K562 (cell line): ENCODE data around the gene CCDC174. TPM values are rescaled to one million over a fixed set of nuclear protein-coding genes. Genes with fewer than 3 reads are reported as not detected.

Experiments
- ATAC-seq: fragments of 200-7000 bp; cut with Tn5 transposase; 3 replicates; pipeline ENCODE4 v1.9.1; 2020; ENCODE audit warnings: moderate library complexity
- BruUV-seq: library from RNA; stranded (reverse); fragments of 400-500 nt; replicated peaks from 2 replicates; lab custom pipeline; 2021; lab: Mats Ljungman, UMichigan
- CTCF ChIA-PET: fragments of 300-600 bp; formaldehyde crosslinking; extraction: SDS; loops from one replicate; lab custom pipeline; 2021; ENCODE audit warnings: low intra/inter-chr PET ratio; lab: Yijun Ruan, JAX
- POLR2A ChIA-PET: fragments of 300-600, 350-650 bp; sonication (Branson Sonifier 250); formaldehyde crosslinking; extraction: SDS; loops from one replicate; lab custom pipeline; 2021; ENCODE audit warnings: antibody characterized with exemption, inconsistent platforms; lab: Yijun Ruan, JAX
- DNase-seq, 4 experiments: peaks; one replicate each; pipeline versions ENCODE4 v3.0.0 to v3.0.0-alpha.2; 2011 to 2018; ENCODE audit warnings: low spot score in 3 of 4, mixed read lengths in 3 of 4; ENCODE audit errors: extremely low read depth in 1 of 4
- FAIRE-seq: peaks from 2 replicates; lab custom pipeline; 2011; peaks lifted over from hg19 to GRCh38; lab: Jason Lieb, UNC
- H2AFZ ChIP-seq: 2 replicates; pipeline ENCODE4 v1.6.0; 2011; ENCODE audit warnings: low read depth, low read length, control low read depth, inconsistent platforms
- H3K27ac ChIP-seq: fragments of 200-600 bp; 3 replicates; pipeline ENCODE4 v1.8.0; 2011; ENCODE audit warnings: low read depth, mild to moderate bottlenecking, control low read depth, inconsistent platforms, low read length, moderate library complexity, mixed read lengths; ENCODE audit errors: extremely low read depth
- H3K27me3 ChIP-seq, 2 experiments: fragments of 300-600 bp in 1 of 2; 2 replicates in 1 of 2; 3 replicates in 1 of 2; pipeline versions ENCODE4 v1.6.0 to v1.8.0; 2011; ENCODE audit warnings: inconsistent platforms in 2 of 2, low read length in 2 of 2, mild to moderate bottlenecking in 1 of 2, mixed read lengths in 1 of 2, moderate library complexity in 1 of 2; ENCODE audit not compliant: control insufficient read depth in 2 of 2, insufficient read depth in 2 of 2
- H3K36me3 ChIP-seq: fragments of 300-600 bp; 3 replicates; pipeline ENCODE4 v1.8.0; 2011; ENCODE audit warnings: mild to moderate bottlenecking, low read length, inconsistent platforms; ENCODE audit not compliant: control insufficient read depth, insufficient read depth
- H3K4me1 ChIP-seq, 2 experiments: fragments of 200-600 bp in 1 of 2; replicated peaks in 1 of 2; 2 replicates in 1 of 2; 3 replicates in 1 of 2; pipeline versions ENCODE4 v1.5.1 to v1.8.0; 2011; ENCODE audit warnings: inconsistent platforms in 2 of 2, low read length in 2 of 2, mild to moderate bottlenecking in 1 of 2, mixed read lengths in 1 of 2, moderate library complexity in 1 of 2; ENCODE audit not compliant: control insufficient read depth in 2 of 2, insufficient read depth in 2 of 2
- H3K4me2 ChIP-seq: 2 replicates; pipeline ENCODE4 v1.6.1; 2011; ENCODE audit warnings: low read length, control low read depth, inconsistent platforms, mixed read lengths; ENCODE audit not compliant: insufficient read depth
- H3K4me3 ChIP-seq: fragments of 200-600 bp; sonication (generic), shearing (Covaris generic); 2 replicates; pipeline ENCODE4 v1.5.1; 2016; ENCODE audit warnings: control low read depth, inconsistent platforms
- H3K79me2 ChIP-seq: fragments of 200-600 bp; 3 replicates; pipeline ENCODE4 v1.8.0; 2011; ENCODE audit warnings: low read length, inconsistent platforms; ENCODE audit not compliant: control insufficient read depth, insufficient read depth
- H3K9ac ChIP-seq, 2 experiments: 2 replicates each; pipeline versions ENCODE4 v1.6.0 to v1.6.1; 2011; ENCODE audit warnings: low read depth in 2 of 2, low read length in 2 of 2, control low read depth in 1 of 2, inconsistent platforms in 1 of 2, mild to moderate bottlenecking in 1 of 2, mixed read lengths in 1 of 2; ENCODE audit not compliant: insufficient read depth in 1 of 2
- H3K9me1 ChIP-seq: one replicate; pipeline ENCODE4 v1.6.0; 2011; ENCODE audit warnings: inconsistent platforms, mild to moderate bottlenecking, low read length, moderate library complexity; ENCODE audit not compliant: control insufficient read depth, insufficient read depth
- H3K9me3 ChIP-seq: replicated peaks from 2 replicates; pipeline ENCODE4 v1.5.1; 2011; ENCODE audit warnings: low read depth, low read length, inconsistent platforms; ENCODE audit not compliant: control insufficient read depth, insufficient read depth
- H4K20me1 ChIP-seq: replicated peaks from 2 replicates; pipeline ENCODE4 v1.6.1; 2011; ENCODE audit warnings: low read length, inconsistent platforms, mixed read lengths; ENCODE audit not compliant: control insufficient read depth, insufficient read depth
- ATF7 ChIP-seq: fragments of 450-650 bp; IDR thresholded peaks from 2 replicates; pipeline ENCODE4 v1.7.1; 2014; ENCODE audit warnings: mild to moderate bottlenecking, moderate library complexity
- CBX8 ChIP-seq: fragments of 200-600 bp; sonication (generic); IDR thresholded peaks from 2 replicates; pipeline ENCODE4 v1.6.1; 2012; ENCODE audit warnings: borderline replicate concordance, mixed run types, low read depth, mild to moderate bottlenecking, moderate library complexity, mixed read lengths, low read length, control low read depth, inconsistent platforms; ENCODE audit not compliant: poor library complexity, severe bottlenecking; ENCODE audit errors: extremely low read depth
- CREB1 ChIP-seq, 2 experiments: sonication (generic) in 1 of 2; formaldehyde crosslinking in 1 of 2; IDR thresholded peaks; 2 replicates each; pipeline versions ENCODE4 v1.6.1 to v1.8.0; 2012 to 2022; ENCODE audit warnings: inconsistent platforms in 1 of 2, mild to moderate bottlenecking in 1 of 2, missing genetic modification reagents in 1 of 2, moderate library complexity in 1 of 2
- FOXJ3 ChIP-seq: sonication (generic); formaldehyde crosslinking; IDR thresholded peaks from 2 replicates; pipeline ENCODE4 v1.4.0; 2020; ENCODE audit warnings: mild to moderate bottlenecking, missing genetic modification reagents
- FOXK1 ChIP-seq: sonication (generic); formaldehyde crosslinking; IDR thresholded peaks from 2 replicates; pipeline ENCODE4 v1.8.0; 2022; ENCODE audit warnings: missing genetic modification reagents, mild to moderate bottlenecking, borderline replicate concordance
- NR2C2 ChIP-seq, 2 experiments: fragments of 200-800 bp in 1 of 2; sonication (Bioruptor generic) in 1 of 2; sonication (generic) in 1 of 2; formaldehyde crosslinking in 1 of 2; IDR thresholded peaks; 2 replicates each; pipeline versions ENCODE4 v1.6.1 to v1.8.0; 2016 to 2022; ENCODE audit warnings: mild to moderate bottlenecking in 1 of 2, missing compliant biosample characterization in 1 of 2, missing genetic modification characterization in 1 of 2, missing genetic modification reagents in 1 of 2
- PPARD ChIP-seq: fragments of 250-450 bp; sonication (Bioruptor Pico); IDR thresholded peaks from 2 replicates; pipeline ENCODE4 v1.8.0; 2022; ENCODE audit warnings: inconsistent platforms, mild to moderate bottlenecking, moderate library complexity
- SIRT6 ChIP-seq: IDR thresholded peaks from one replicate; pipeline ENCODE4 v1.6.1; 2012; ENCODE audit warnings: low read depth, mild to moderate bottlenecking, control low read depth, inconsistent platforms, low read length, moderate library complexity
- SLC30A9 ChIP-seq: fragments of 250-450 bp; sonication (Bioruptor Pico); IDR thresholded peaks from 2 replicates; pipeline ENCODE4 v1.8.0; 2022; ENCODE audit warnings: mild to moderate bottlenecking, moderate library complexity
- SMARCC2 ChIP-seq: fragments of 450-650 bp; IDR thresholded peaks from 2 replicates; pipeline ENCODE4 v1.6.1; 2017; ENCODE audit warnings: antibody characterized with exemption, moderate library complexity, mild to moderate bottlenecking, low read depth
- ZNF239 ChIP-seq: fragments of 250-450 bp; sonication (Bioruptor Pico); IDR thresholded peaks from 2 replicates; pipeline ENCODE4 v1.4.0; 2020; ENCODE audit warnings: mild to moderate bottlenecking
- ZNF311 ChIP-seq: fragments of 250-450 bp; sonication (Bioruptor Pico); IDR thresholded peaks from 2 replicates; pipeline ENCODE4 v1.4.0; 2020; ENCODE audit warnings: mild to moderate bottlenecking, moderate library complexity
- ZNF586 ChIP-seq: fragments of 450-650 bp; formaldehyde crosslinking; conservative IDR thresholded peaks from 2 replicates; pipeline ENCODE4 v1.4.0; 2020; ENCODE audit warnings: mild to moderate bottlenecking, moderate library complexity
- ZNF780A ChIP-seq: fragments of 250-450 bp; sonication (Bioruptor Pico); IDR thresholded peaks from 2 replicates; pipeline ENCODE4 v1.5.0; 2021; ENCODE audit warnings: mild to moderate bottlenecking
- ZNF79 ChIP-seq: fragments of 250-450 bp; sonication (Bioruptor Pico); IDR thresholded peaks from 2 replicates; pipeline ENCODE4 v1.4.0; 2020; ENCODE audit warnings: low read depth, mild to moderate bottlenecking, moderate library complexity
- in situ Hi-C: fragments of 300-500 bp; cut with MboI; formaldehyde crosslinking; loops from 4 replicates; pipeline ENCODE4 v1.15.0; 2018; ENCODE audit warnings: inconsistent platforms, mixed read lengths
- intact Hi-C: fragments of 100-400 bp; cut with micrococcal nuclease; formaldehyde crosslinking; loops from 2 replicates; pipeline ENCODE4 v1.14.2; 2022
- polyA plus RNA-seq, 8 experiments: library from polyadenylated mRNA; depleted of rRNA in 4 of 8; stranded (reverse) in 5 of 8; unstranded in 3 of 8; fragments of >200 nt; fragmentation: Nextera tagmentation in 2 of 8; fragmentation: Illumina TruSeq in 1 of 8; extraction: Ambion mirVana in 2 of 8; extraction: Trizol in 1 of 8; gene quantifications; 2 replicates each; pipeline versions ENCODE4 v1.2.1 to v1.2.3, GENCODE V29; 2011 to 2014; ENCODE audit warnings: inconsistent platforms in 1 of 8, missing spikeins in 1 of 8
- total RNA-seq, 7 experiments: library from RNA; depleted of rRNA in 6 of 7; stranded (reverse); fragments of >200 nt in 6 of 7; fragmentation: Illumina TruSeq in 2 of 7; extraction: Trizol in 2 of 7; gene quantifications; 2 replicates each; pipeline versions ENCODE4 v1.2.1 to v1.2.3, GENCODE V29; 2011 to 2021; ENCODE audit warnings: low replicate concordance in 1 of 7
- TF ChIP-seq, protein P1 (sequence below): sonication (generic); formaldehyde crosslinking; IDR thresholded peaks from 2 replicates; pipeline ENCODE4 v1.9.0; 2022; ENCODE audit warnings: mild to moderate bottlenecking, missing genetic modification reagents
- TF ChIP-seq, protein P2 (sequence below): fragments of 250-450 bp; sonication (Bioruptor Pico); IDR thresholded peaks from 2 replicates; pipeline ENCODE4 v1.4.0; 2020; ENCODE audit warnings: borderline replicate concordance
- TF ChIP-seq, protein P3 (sequence below): fragments of 250-450 bp; sonication (Bioruptor Pico); IDR thresholded peaks from 2 replicates; pipeline ENCODE4 v1.5.0; 2021; ENCODE audit warnings: mild to moderate bottlenecking, borderline replicate concordance

Gene CCDC174
- total and polyA plus RNA-seq, 9 of the 15 experiments (the other 6 are each of a cell fraction or from before 2014, with no cell fraction given): 7.4 to 41.0 (median 28.5) TPM

DNA sequence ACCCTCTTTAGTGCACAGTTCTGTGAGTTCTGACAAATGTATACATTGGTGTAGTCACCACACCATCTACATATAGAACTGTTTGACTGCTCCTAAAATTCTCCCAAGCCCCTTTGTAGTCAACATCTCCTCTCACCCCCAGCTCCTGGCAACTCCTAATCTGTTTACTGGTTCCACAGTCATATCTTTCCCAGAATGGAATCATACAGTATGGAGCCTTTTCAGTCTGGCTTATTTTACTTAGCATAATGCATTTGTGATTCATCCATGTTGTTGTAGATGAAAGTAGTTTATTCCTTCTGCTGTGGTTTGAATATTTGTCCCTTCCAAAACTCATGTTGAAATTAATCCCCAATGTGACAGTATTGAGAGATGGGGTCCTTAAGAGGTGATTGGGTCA lies 41.6 kb upstream of the CCDC174 start:
- Histone ChIP-seq H3K4me3 (no peak overlapping the region), H3K9me3 (no peaks in the 10 kb centered on the region), H4K20me1 (no peaks in the 10 kb centered on the region), H3K4me2 (no peak overlapping the region), H3K9me1 (no peaks in the 10 kb centered on the region), H3K79me2 (no peaks in the 10 kb centered on the region), H3K4me1 (no peaks in the 10 kb centered on the region), H3K27me3 (peaks cover 5 to 26% of the 10 kb centered on the region in 2 experiments; a peak in 4 of 5 replicates), H3K27ac (no peak overlapping the region), H3K9ac (no peak overlapping the region), H3K36me3 (no peaks in the 10 kb centered on the region), H2AFZ (no peak overlapping the region)
- FAIRE-seq: no peak
- ChIA-PET POLR2A (interaction anchor here (0.8 to 1.1 kb wide), 4 partner anchors 8 to 179 kb away, joined by 3 read pairs; no protein-coding TSS in a partner anchor), CTCF (no interaction called here)
- in situ Hi-C loops: no loop called here
- no TSS peak for BruUV-seq
- intact Hi-C loops: no loop called here
- DNase-seq: no peak
- ATAC-seq: no peak
- TF ChIP-seq ZNF311 (CRISPR knock-in tag): no peak
- no peak for TF ChIP-seq SMARCC2
- no peak for TF ChIP-seq SIRT6
- no peak for TF ChIP-seq ZNF239 (CRISPR knock-in tag)
- TF ChIP-seq, protein P1, sequence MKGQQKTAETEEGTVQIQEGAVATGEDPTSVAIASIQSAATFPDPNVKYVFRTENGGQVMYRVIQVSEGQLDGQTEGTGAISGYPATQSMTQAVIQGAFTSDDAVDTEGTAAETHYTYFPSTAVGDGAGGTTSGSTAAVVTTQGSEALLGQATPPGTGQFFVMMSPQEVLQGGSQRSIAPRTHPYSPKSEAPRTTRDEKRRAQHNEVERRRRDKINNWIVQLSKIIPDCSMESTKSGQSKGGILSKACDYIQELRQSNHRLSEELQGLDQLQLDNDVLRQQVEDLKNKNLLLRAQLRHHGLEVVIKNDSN (CRISPR knock-in tag): no peak
- TF ChIP-seq FOXK1 (CRISPR knock-in tag): no peak
- no peak for TF ChIP-seq ZNF79
- TF ChIP-seq ZNF780A (CRISPR knock-in tag): no peak
- TF ChIP-seq CREB1 (IDR thresholded peaks at IDR 0.05): no peak
- TF ChIP-seq CREB1 (CRISPR knock-in tag; IDR thresholded peaks at IDR 0.05): no peak
- TF ChIP-seq CBX8: no peak
- TF ChIP-seq PPARD: no peak
- TF ChIP-seq, protein P2, sequence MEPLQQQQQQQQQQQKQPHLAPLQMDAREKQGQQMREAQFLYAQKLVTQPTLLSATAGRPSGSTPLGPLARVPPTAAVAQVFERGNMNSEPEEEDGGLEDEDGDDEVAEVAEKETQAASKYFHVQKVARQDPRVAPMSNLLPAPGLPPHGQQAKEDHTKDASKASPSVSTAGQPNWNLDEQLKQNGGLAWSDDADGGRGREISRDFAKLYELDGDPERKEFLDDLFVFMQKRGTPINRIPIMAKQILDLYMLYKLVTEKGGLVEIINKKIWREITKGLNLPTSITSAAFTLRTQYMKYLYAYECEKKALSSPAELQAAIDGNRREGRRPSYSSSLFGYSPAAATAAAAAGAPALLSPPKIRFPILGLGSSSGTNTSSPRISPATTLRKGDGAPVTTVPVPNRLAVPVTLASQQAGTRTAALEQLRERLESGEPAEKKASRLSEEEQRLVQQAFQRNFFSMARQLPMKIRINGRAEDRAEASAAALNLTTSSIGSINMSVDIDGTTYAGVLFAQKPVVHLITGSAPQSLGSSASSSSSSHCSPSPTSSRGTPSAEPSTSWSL (CRISPR knock-in tag): no peak
- TF ChIP-seq FOXJ3 (CRISPR knock-in tag): no peak
- TF ChIP-seq ZNF586 (CRISPR knock-in tag): no peak
- TF ChIP-seq SLC30A9 (CRISPR knock-in tag): no peak
- no peak for TF ChIP-seq ATF7
- TF ChIP-seq NR2C2 (CRISPR knock-in tag; IDR thresholded peaks at IDR 0.05): no peak
- no peak for TF ChIP-seq NR2C2 (tag; IDR thresholded peaks at IDR 0.05)
- TF ChIP-seq, protein P3, sequence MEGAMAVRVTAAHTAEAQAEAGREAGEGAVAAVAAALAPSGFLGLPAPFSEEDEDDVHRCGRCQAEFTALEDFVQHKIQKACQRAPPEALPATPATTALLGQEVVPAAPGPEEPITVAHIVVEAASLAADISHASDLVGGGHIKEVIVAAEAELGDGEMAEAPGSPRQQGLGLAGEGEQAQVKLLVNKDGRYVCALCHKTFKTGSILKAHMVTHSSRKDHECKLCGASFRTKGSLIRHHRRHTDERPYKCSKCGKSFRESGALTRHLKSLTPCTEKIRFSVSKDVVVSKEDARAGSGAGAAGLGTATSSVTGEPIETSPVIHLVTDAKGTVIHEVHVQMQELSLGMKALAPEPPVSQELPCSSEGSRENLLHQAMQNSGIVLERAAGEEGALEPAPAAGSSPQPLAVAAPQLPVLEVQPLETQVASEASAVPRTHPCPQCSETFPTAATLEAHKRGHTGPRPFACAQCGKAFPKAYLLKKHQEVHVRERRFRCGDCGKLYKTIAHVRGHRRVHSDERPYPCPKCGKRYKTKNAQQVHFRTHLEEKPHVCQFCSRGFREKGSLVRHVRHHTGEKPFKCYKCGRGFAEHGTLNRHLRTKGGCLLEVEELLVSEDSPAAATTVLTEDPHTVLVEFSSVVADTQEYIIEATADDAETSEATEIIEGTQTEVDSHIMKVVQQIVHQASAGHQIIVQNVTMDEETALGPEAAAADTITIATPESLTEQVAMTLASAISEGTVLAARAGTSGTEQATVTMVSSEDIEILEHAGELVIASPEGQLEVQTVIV (CRISPR knock-in tag): no peak
